ENCODE measurements around the gene BCL3.
A peak's percentile ranks its signal among the peaks of the same experiment; 100 is the strongest.
"Not testable (repeated sequence)": the region's sequence is repeated elsewhere in the genome, so short reads cannot be mapped to it uniquely, and the experiment has no call there.

Gene BCL3

GRCh38 chr19:44767295-44768180 is 19.0 kb downstream of the BCL3 start:
- TF ChIP-seq, protein P1, sequence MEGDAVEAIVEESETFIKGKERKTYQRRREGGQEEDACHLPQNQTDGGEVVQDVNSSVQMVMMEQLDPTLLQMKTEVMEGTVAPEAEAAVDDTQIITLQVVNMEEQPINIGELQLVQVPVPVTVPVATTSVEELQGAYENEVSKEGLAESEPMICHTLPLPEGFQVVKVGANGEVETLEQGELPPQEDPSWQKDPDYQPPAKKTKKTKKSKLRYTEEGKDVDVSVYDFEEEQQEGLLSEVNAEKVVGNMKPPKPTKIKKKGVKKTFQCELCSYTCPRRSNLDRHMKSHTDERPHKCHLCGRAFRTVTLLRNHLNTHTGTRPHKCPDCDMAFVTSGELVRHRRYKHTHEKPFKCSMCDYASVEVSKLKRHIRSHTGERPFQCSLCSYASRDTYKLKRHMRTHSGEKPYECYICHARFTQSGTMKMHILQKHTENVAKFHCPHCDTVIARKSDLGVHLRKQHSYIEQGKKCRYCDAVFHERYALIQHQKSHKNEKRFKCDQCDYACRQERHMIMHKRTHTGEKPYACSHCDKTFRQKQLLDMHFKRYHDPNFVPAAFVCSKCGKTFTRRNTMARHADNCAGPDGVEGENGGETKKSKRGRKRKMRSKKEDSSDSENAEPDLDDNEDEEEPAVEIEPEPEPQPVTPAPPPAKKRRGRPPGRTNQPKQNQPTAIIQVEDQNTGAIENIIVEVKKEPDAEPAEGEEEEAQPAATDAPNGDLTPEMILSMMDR (IDR thresholded peaks at IDR 0.05; ENCODE audit: low read depth, low read length, missing control alignments), result no peak

GRCh38 chr19:44770550-44771257 is 22.2 kb downstream of the BCL3 start:
- H3K4me3 ChIP-seq (replicated peaks; ENCODE audit: low read depth, low read length), result no peak overlapping the region
- DNase-seq (ENCODE audit: extremely low read depth, low read depth), result peak; percentile 96

More at GRCh38 chr19:44767295-44768180, 19.0 kb downstream of the BCL3 start:
- no peak for DNase-seq (ENCODE audit: extremely low read depth, low read depth)
- no peak overlapping the region for H3K4me3 ChIP-seq (replicated peaks; ENCODE audit: low read depth, low read length)

DNA sequence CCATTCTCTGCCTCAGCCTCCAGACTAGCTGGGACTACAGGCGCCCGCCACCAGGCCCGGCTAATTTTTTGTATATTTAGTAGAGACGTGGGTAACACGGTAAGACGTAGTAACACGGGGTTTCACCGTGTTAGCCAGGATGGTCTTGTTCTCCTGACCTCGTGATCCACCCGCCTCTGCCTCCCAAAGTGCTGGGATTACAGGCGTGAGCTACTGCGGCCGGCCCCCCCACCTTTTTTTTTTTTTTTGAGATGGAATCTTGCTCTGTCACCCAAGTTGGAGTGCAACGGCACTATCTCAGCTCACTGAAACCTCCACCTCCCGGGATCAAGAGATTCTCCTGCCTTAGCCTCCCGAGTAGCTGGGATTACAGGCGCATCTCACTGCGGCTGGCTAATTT is 23.6 kb downstream of the BCL3 start:
- H3K4me3 ChIP-seq (replicated peaks; ENCODE audit: low read depth, low read length); DNase-seq (ENCODE audit: extremely low read depth, low read depth): not testable (repeated sequence)

More at GRCh38 chr19:44770550-44771257, 22.2 kb downstream of the BCL3 start:
- TF ChIP-seq, protein P1 (IDR thresholded peaks at IDR 0.05; ENCODE audit: low read depth, low read length, missing control alignments), result peak; percentile 61

GRCh38 chr19:44772959-44773358 is 24.5 kb downstream of the BCL3 start:
- DNase-seq (ENCODE audit: extremely low read depth, low read depth), result no peak
- TF ChIP-seq, protein P1 (IDR thresholded peaks at IDR 0.05; ENCODE audit: low read depth, low read length, missing control alignments), result no peak
- H3K4me3 ChIP-seq (replicated peaks; ENCODE audit: low read depth, low read length), result no peak overlapping the region

DNA sequence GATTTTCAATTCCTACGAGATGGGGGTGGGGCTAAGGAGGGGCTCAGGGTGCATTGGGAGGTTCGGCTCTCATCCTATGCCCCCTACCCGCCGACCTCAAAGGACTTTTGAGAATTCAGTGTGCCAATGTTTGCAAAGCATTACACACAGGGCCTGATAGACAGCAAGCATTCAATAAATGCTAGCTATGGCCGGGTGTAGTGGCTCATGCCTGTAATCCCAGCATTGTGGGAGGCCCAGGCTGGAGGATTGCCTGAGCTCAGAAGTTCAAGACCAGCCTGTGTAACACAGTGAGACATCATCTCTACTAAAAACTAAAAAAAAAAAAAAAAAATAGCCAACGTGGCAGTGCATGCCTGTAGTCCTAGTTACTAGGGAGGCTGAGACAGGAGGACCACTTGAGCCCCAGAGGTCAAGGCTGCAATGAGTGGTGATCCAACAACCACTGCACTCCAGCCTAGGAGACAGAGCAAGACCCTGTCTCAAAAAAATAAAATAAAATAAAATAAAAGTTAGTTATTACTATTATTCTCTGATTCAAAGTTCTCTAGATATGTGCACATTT is 27.2 kb downstream of the BCL3 start:
- no peak for DNase-seq (ENCODE audit: extremely low read depth, low read depth)
- H3K4me3 ChIP-seq (replicated peaks; ENCODE audit: low read depth, low read length), result no peak overlapping the region
- TF ChIP-seq, protein P1 (IDR thresholded peaks at IDR 0.05; ENCODE audit: low read depth, low read length, missing control alignments), result no peak

DNA sequence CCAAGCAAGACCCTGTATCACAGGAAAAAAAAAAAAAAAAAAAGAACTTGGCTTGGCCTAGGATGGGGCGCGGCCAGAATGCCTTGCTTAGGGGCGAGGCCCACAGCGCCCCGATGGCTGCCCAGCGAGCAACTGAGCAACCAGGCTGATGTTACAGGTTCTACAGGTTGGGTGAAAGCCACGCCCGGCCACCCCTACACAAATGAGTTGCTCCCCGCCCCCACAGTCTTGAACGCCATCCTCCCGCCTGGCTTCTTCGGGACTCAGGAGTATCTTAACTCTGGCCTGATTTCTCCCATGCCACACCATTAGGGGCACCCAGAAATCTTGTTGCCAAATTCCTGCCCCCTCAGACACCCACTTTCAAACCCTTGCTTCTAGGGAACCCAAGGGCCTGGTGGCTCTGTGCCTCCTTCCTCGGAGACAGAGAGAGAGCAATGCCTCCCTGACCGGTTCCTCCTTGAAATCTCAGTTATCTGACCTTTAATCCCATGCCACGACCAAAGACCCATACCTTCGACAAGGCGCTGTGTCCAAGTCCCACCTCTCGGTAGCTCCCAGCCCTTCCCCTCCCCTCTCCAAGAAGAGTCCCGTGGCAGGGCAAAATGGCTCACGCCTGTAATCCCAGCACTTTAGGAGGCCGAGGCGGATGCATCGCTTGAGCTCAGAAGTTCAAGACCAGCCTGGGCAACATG is 28.0 kb downstream of the BCL3 start:
- no peak overlapping the region for H3K4me3 ChIP-seq (replicated peaks; ENCODE audit: low read depth, low read length)
- DNase-seq (ENCODE audit: extremely low read depth, low read depth), result no peak
- TF ChIP-seq, protein P1 (IDR thresholded peaks at IDR 0.05; ENCODE audit: low read depth, low read length, missing control alignments), result no peak

All from HFF-Myc (cell line).